NB4 (cell line): ENCODE data around the gene TMEM11.
A peak's percentile ranks its signal among the peaks of the same experiment; 100 is the strongest.

ENCODE experiments used
- DNase-seq: peaks from one replicate; pipeline ENCODE4 v3.0.0; 2010; ENCODE audit warnings: low read depth
- H3K4me3 ChIP-seq: one replicate; pipeline ENCODE4 v1.5.1; 2011; ENCODE audit warnings: mild to moderate bottlenecking, low read depth, low read length, moderate library complexity
- CTCF ChIP-seq: IDR thresholded peaks from one replicate; pipeline ENCODE4 v1.5.1; 2012; ENCODE audit warnings: low read depth, low read length
- MAX ChIP-seq: IDR thresholded peaks from 2 replicates; pipeline ENCODE4 v1.6.1; 2011; ENCODE audit warnings: low read depth, low read length
- MYC ChIP-seq: IDR thresholded peaks from 2 replicates; pipeline ENCODE4 v1.6.1; 2011; ENCODE audit warnings: low read depth, low read length
- POLR2A ChIP-seq: IDR thresholded peaks from 2 replicates; pipeline ENCODE4 v1.6.1; 2011; ENCODE audit warnings: mild to moderate bottlenecking; ENCODE audit not compliant: insufficient read length; ENCODE audit errors: extremely low read depth

The TMEM11 gene

GRCh38 chr17:21239680-21240368 lies 25.9 kb upstream of the TMEM11 start:
- peak; percentile 43 for DNase-seq
- H3K4me3 ChIP-seq: no peak overlapping the region
- TF ChIP-seq MYC: no peak
- TF ChIP-seq CTCF: peak; percentile 46
- no peak for TF ChIP-seq POLR2A

GRCh38 chr17:21235921-21236320 lies 22.0 kb upstream of the TMEM11 start:
- TF ChIP-seq MAX: no peak

GRCh38 chr17:21233581-21234347 lies 19.8 kb upstream of the TMEM11 start:
- TF ChIP-seq CTCF (no peak), MYC (no peak), MAX (no peak), POLR2A (no peak)
- DNase-seq: no peak
- H3K4me3 ChIP-seq: no peak overlapping the region

More at GRCh38 chr17:21235921-21236320, 22.0 kb upstream of the TMEM11 start:
- no peak for DNase-seq
- no peak overlapping the region for H3K4me3 ChIP-seq

- DNase-seq: no peak
- no peak for TF ChIP-seq POLR2A
- no peak overlapping the region for H3K4me3 ChIP-seq
Measured at GRCh38 chr17:21232033-21232749, 18.2 kb upstream of the TMEM11 start.

- TF ChIP-seq CTCF (no peak), MAX (no peak), POLR2A (no peak), MYC (no peak)
- no peak overlapping the region for H3K4me3 ChIP-seq
- no peak for DNase-seq
Measured at GRCh38 chr17:21231533-21231932, 17.6 kb upstream of the TMEM11 start.

GRCh38 chr17:21228845-21229244 lies 14.9 kb upstream of the TMEM11 start:
- H3K4me3 ChIP-seq: no peak overlapping the region
- no peak for TF ChIP-seq MAX
- TF ChIP-seq MYC: no peak
- no peak for TF ChIP-seq POLR2A
- TF ChIP-seq CTCF: no peak
- no peak for DNase-seq
